Mucosa of gallbladder (tissue), 1 donor: ENCODE data around the gene R3HDM2. TPM values are rescaled to one million over a fixed set of nuclear protein-coding genes. Genes with fewer than 3 reads are reported as not detected.
"Not testable (repeated sequence)": the region's sequence is repeated elsewhere in the genome, so short reads cannot be mapped to it uniquely, and the experiment has no call there.

Experiments used
- DNase-seq: peaks from one replicate; pipeline ENCODE4 v3.0.0-alpha.2; 2020; ENCODE audit warnings: low spot score
- total RNA-seq: library from RNA; stranded (reverse); gene quantifications from one replicate; pipeline ENCODE4 v1.2.1, GENCODE V29; 2021
- donor health status: DM: no; HTN: no; CAD: no.

R3HDM2 gene
- total RNA-seq, 1 donor from 2014 or later: 73.5 TPM

- no peak for DNase-seq
These were observed 53.6 kb downstream of the R3HDM2 start for GRCh38 chr12:57377103-57377840.

DNA sequence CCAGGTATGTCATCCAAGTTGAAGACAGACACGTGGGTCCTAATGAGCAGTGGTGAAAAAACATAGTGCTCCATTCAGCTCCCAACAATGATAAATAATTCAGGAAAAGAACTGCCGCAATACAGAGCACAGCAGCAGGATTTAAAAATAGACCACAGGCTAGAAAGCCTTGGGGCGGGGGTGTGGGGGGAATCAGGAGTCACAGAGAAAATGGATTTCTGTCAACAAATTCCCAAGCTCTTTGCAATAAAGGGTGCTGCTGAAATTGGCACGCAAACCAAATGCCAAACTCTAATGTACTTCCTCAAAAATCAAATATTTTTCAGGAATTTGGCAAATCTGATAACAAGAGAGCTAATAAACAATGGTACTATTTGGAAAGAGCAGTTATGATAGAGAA is 58.6 kb downstream of the R3HDM2 start:
- no peak for DNase-seq

DNA sequence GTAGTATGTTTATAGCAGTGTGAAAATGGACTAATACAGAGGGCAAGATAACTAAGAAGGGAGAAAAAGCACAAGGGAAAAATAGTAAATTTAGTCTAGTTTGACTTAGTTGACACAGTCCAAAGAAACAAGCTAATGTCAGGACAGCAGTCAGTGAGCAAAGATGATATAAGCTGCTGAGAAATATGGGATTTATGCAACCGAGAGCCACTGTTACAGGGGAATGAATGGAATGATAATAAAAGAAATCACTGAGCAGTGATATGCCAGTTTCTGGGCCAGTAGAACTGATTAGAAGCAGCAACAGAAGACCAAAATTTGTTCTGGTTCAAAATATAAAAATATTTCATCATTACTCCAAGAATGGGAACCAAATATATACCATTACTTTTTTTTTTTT is 60.1 kb downstream of the R3HDM2 start:
- no peak for DNase-seq

GRCh38 chr12:57370072-57370471 is 60.8 kb downstream of the R3HDM2 start:
- DNase-seq: no peak

- DNase-seq: no peak
These were observed 61.6 kb downstream of the R3HDM2 start for GRCh38 chr12:57369202-57369601.

GRCh38 chr12:57368349-57369095 is 62.3 kb downstream of the R3HDM2 start:
- peak; percentile 20 for DNase-seq

DNA sequence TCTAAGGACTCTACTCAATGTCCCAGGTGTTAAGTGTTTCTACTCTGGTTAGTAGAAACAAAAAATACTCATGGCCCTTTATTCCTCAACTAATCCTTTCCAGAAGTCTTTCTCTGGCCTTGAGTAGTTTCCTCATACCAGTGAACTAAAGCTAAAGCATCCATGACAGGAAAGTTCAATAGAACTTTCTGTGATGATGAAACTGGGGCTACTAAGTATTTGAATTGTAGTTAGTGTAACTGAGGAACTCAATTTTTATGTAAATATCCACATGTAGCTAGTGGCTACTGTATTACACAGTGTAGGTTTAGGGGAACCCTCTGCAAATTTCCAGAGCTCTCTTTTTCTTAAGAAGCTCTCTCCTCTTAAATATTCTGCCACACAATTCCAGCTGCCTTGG is 63.7 kb downstream of the R3HDM2 start:
- no peak for DNase-seq

GRCh38 chr12:57366315-57366714 is 64.5 kb downstream of the R3HDM2 start:
- no peak for DNase-seq

DNA sequence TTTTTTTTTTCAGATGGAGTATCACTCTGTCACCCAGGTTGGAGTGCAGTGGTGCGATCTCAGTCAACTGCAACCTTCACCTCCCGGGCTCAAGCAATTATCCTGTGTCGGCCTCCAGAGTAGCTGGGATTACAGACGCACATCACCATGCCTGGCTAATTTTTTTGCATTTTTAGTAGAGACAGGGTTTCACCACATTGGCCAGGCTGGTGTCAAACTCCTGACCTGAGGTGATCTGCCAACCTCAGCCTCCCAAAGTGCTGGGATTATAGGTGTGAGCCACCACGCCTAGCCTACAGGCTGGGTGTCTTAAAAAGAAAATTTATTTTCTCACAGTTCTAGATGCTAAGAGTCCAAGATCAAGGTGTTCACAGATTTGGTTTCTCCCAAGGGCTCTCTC is 66.7 kb downstream of the R3HDM2 start:
- not testable (repeated sequence) for DNase-seq

- DNase-seq: no peak
These were observed 70.4 kb downstream of the R3HDM2 start for GRCh38 chr12:57360468-57360867.

- no peak for DNase-seq
These were observed 72.2 kb downstream of the R3HDM2 start for GRCh38 chr12:57358646-57359045.

DNA sequence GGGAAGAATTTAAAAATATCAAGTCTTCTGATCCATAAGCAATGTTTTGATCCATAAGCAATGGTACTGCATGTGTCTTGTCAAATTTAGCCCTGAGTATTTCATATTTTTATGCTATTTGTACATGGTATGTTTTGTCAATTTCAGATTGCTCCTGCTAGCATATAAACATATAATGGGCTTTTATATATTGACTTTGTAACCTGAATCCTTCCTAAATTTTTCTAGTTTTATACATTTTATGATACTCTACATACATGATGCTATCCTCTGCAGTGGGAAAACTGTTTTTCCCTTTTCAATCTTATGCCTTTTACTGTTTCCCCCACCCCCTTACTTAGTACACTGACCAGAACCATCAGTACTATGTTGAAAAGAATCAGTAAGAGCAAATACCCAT is 75.1 kb downstream of the R3HDM2 start:
- no peak for DNase-seq

- no peak for DNase-seq
These were observed 78.7 kb downstream of the R3HDM2 start for GRCh38 chr12:57352166-57352565.

DNA sequence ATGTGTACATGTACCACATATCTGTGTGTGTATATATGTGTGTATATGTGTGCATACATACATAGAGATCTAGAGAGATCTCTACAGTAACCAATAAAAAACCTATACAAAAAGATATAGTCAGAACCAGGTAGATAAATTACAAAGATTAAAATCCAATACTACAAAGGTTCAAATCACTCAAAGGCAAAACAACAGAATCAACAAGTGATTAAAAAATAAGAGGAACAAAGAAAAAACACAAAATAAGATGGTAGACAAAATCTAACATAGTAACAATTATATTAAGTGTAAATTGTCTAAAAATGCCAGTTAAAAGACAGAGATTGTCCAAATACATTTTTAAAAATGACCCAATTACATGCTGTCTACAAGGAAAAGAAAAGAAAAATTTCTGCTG is 83.6 kb downstream of the R3HDM2 start:
- no peak for DNase-seq

GRCh38 chr12:57343703-57344378 is 87.0 kb downstream of the R3HDM2 start:
- DNase-seq: no peak

DNA sequence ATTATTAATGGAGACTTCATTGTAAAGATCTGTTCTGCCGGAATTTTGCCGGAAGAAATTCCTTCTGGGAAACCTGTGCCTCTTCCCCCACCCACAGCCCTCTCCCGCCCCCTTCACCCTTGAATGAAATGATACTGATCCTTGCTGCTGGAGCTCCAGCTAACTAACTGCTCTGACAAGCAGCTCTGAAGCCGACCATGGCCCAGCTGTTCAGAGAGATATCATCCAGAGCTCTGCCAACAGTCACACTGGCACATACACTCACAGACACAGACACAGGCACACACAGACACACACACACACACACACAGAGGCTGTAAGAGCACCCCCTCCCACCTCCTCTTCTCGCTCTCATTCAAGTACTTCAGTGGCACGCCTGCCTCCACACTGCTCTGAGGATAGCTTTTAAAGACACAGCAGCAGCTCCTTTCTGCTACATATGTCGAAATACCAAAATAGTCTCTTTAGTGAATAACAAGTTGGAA is 88.6 kb downstream of the R3HDM2 start:
- DNase-seq: no peak

- no peak for DNase-seq
These were observed 89.4 kb downstream of the R3HDM2 start for GRCh38 chr12:57341275-57341990.

- DNase-seq: peak; percentile 69
These were observed 90.7 kb downstream of the R3HDM2 start for GRCh38 chr12:57340104-57340503.

DNA sequence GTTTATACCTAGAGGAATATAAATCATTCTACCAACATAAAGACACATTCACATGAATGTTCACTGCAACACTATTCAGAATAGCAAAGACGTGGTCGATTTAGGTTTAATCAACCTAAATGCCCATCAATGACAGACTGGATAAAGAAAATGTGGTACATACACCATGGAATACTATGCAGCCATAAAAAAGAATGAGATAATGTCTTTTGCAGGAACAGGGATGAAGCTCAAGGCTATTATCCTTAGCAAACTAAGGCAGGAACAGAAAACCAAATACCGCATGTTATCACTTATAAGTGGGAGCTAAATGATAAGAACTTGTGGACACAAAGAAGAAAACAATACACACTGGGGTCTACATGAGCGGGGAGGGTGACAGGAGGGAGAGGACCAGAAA is 94.5 kb downstream of the R3HDM2 start:
- not testable (repeated sequence) for DNase-seq

GRCh38 chr12:57334219-57334618 is 96.6 kb downstream of the R3HDM2 start:
- no peak for DNase-seq

- DNase-seq: no peak
These were observed 98.1 kb downstream of the R3HDM2 start for GRCh38 chr12:57332646-57333312.
